ENCODE results near the gene NINJ2.

The NINJ2 gene

GRCh38 chr12:661720-662486 lies 1.3 kb downstream of the NINJ2 start:
- no peaks in the 10 kb centered on the region for H3K27me3 ChIP-seq
- H3K9ac ChIP-seq, result no peak overlapping the region
- no peak overlapping the region for H3K27ac ChIP-seq
- TF ChIP-seq Cebpa-rat (IDR thresholded peaks at IDR 0.05), result no peak
- H3K9me3 ChIP-seq, result no peaks in the 10 kb centered on the region
- peaks cover 20% of the 10 kb centered on the region for H3K4me1 ChIP-seq
- H4K20me1 ChIP-seq, result no peaks in the 10 kb centered on the region
- H3K36me3 ChIP-seq, result no peaks in the 10 kb centered on the region
- no peak overlapping the region for H3K4me2 ChIP-seq
- H3K4me3 ChIP-seq, result no peak overlapping the region

DNA sequence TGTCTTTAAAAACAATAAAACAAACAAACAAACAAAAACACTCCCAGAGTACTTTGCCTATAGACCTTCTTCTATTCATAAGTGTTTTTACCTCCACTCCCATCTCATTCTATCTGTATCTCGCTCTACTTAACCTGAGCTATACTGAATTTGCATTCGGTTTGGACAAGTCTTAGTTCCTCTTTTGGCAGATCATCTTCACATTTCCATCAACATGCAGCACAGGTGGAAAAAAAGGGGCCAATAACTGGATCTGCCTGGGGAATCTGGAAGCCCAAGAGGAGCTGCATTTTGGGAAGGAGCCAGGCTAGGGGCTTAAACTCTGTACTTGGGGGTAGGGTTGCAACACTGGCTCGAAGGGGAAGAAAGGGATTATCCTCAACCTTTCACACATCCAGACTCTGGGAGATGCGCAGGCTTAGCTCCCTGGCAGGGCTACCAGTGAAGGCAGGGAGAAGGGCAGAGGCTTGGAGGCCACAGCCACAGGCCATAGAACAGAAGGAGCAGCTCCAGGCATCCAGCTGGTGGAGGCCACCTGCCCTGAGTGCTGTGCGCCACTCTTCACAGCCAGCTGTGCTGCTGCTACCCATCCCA lies 4.1 kb downstream of the NINJ2 start:
- Histone ChIP-seq H3K4me2 (no peak overlapping the region), H3K4me3 (no peak overlapping the region), H3K36me3 (no peaks in the 10 kb centered on the region), H3K4me1 (peaks cover 11% of the 10 kb centered on the region), H3K9ac (no peak overlapping the region), H3K27me3 (no peaks in the 10 kb centered on the region), H4K20me1 (no peaks in the 10 kb centered on the region), H3K27ac (no peak overlapping the region), H3K9me3 (no peaks in the 10 kb centered on the region)
- no peak for TF ChIP-seq Cebpa-rat (IDR thresholded peaks at IDR 0.05)

DNA sequence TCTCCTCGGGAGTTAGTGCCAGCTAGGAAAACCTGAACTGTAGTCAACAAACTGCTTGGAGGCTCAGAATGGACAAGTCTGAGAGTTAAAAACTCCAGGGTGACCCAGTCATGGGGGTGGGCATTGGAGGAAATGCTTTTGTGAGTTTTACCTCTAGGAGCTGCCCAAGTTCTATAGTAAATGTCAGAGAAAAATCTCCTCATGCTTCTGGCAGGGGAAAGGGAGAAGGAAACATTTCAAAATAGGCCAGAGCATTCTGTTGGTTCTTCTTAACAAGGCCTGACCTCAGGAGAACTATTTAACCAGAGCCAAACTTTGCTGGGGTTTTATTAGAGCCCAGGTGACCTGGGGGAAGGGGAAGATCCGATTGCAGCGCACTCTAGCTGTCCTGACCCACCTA lies 12.3 kb downstream of the NINJ2 start:
- no peaks in the 10 kb centered on the region for H3K9me3 ChIP-seq
- H3K4me3 ChIP-seq, result no peak overlapping the region
- H3K27me3 ChIP-seq, result no peaks in the 10 kb centered on the region
- no peak overlapping the region for H3K27ac ChIP-seq
- H4K20me1 ChIP-seq, result no peaks in the 10 kb centered on the region
- no peak overlapping the region for H3K9ac ChIP-seq
- TF ChIP-seq Cebpa-rat (IDR thresholded peaks at IDR 0.05), result no peak
- H3K4me2 ChIP-seq, result no peak overlapping the region
- H3K4me1 ChIP-seq, result no peaks in the 10 kb centered on the region
- H3K36me3 ChIP-seq, result no peaks in the 10 kb centered on the region

GRCh38 chr12:647385-648085 lies 15.7 kb downstream of the NINJ2 start:
- H3K4me1 ChIP-seq, result peaks cover 19% of the 10 kb centered on the region
- no peak overlapping the region for H3K4me2 ChIP-seq
- no peaks in the 10 kb centered on the region for H4K20me1 ChIP-seq
- H3K27me3 ChIP-seq, result no peaks in the 10 kb centered on the region
- no peak overlapping the region for H3K9ac ChIP-seq
- no peaks in the 10 kb centered on the region for H3K9me3 ChIP-seq
- TF ChIP-seq Cebpa-rat (IDR thresholded peaks at IDR 0.05), result no peak
- H3K36me3 ChIP-seq, result no peaks in the 10 kb centered on the region
- no peak overlapping the region for H3K4me3 ChIP-seq
- no peak overlapping the region for H3K27ac ChIP-seq

DNA sequence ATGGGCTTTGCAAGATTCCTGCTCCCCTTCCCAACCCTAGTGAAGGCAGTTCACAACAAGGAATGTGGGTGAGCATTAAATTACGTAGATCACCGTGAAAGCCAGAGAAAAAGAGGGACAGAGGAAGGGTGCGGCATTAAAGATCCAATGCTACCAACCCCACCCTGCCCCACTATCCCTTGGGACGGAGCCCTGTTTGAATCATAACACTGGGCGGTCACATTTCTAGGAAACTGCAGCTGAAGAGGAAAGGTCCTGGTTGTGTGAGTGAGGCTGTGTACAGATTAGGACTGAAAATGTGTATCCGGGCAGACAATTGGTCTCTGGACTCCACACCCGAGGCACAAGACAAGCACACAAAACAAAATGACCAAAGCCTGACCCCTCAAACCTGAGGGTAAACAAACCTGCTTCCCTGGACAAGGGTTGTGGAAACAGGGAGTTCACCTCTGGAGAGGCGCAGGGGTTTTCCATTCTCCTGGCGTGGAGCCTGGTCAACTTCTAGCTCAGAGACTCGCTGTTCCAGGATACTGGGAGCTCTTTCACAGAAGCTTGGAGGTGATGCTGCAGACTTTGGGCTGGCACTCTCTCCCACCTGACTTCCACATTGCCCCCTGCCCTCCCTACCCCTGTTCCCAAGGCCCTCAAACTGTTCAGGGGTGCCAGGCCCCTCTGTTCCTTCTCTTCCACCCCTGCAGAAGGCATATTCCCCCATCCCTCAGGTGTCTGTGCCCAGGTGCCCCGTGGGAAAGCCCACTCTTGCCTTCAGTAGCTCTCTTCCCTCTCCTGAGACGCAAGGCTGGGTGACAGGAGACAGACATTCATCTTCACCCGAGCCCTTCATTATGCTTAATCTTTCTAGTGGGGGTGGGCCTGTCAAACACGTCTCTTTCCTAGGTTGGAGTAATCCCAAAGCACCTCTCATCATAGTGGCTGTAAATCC lies 16.5 kb downstream of the NINJ2 start:
- Histone ChIP-seq H3K4me3 (no peak overlapping the region), H3K4me2 (no peak overlapping the region), H3K4me1 (peaks cover 26% of the 10 kb centered on the region), H3K9me3 (no peaks in the 10 kb centered on the region), H3K27ac (no peak overlapping the region), H3K9ac (no peak overlapping the region), H4K20me1 (no peaks in the 10 kb centered on the region), H3K27me3 (no peaks in the 10 kb centered on the region), H3K36me3 (no peaks in the 10 kb centered on the region)
- TF ChIP-seq Cebpa-rat (IDR thresholded peaks at IDR 0.05), result no peak

DNA sequence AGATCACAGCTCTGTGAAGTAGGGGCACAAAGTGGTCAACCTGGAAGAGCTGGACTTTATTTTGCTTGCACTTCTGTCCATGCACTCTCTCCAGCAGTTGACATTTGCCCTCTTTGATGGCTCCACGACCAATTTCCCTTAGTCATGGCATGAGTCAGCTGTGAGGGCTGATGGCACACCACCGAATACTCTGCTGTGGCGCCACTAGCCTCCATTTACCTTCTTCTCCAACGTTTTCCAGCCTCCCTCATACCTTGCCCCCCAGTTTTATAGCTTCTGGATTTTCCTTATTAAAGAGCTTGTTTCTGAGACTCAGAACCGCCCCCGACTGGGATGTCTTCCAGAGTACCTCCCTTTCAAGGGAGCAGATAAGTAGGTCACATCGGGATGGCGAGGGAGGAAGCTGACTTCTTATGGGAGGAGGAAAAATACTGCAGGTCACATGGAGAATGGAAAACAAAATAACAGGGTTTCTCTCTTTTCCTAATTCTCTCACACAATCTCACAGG lies 17.6 kb downstream of the NINJ2 start:
- no peak overlapping the region for H3K9ac ChIP-seq
- no peaks in the 10 kb centered on the region for H3K9me3 ChIP-seq
- peaks cover 26% of the 10 kb centered on the region for H3K4me1 ChIP-seq
- no peak overlapping the region for H3K4me2 ChIP-seq
- H3K4me3 ChIP-seq, result no peak overlapping the region
- TF ChIP-seq Cebpa-rat (IDR thresholded peaks at IDR 0.05), result no peak
- no peaks in the 10 kb centered on the region for H3K27me3 ChIP-seq
- no peak overlapping the region for H3K27ac ChIP-seq
- H3K36me3 ChIP-seq, result no peaks in the 10 kb centered on the region
- no peaks in the 10 kb centered on the region for H4K20me1 ChIP-seq

DNA sequence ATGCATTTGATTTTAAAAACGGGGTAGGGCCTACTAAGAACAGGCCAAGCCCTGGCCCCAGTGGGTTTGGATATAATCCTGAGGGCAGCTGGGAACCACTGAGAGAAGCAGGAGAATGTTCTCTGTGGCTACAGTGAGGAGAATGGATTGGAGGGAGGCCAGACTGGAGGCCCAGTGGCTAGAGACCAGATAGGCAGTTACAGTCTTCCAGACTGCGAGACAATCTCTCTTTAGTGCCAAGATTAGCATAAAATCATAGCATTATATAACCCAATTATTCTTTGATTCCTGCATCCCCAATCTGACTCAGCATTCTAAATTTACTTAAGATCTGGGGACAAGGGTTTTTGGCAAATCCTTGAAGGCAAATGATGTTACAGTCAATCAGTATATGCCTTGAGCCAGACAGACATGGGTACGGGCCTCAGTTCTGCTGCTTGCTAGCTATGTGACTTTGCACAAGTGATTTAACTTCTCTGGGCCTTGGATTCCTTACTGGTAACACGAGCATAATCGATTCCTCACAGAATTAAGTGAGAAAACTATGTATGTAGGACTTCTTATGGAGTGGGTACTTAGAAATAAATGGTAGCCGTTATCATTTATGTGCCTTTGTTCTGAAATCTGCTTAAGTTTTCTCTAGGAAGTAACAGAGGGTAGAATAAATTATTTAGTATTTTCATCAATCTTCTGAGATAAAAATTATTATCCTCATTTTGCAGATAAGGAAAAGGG lies 18.3 kb downstream of the NINJ2 start:
- no peak for TF ChIP-seq Cebpa-rat (IDR thresholded peaks at IDR 0.05)
- Histone ChIP-seq H3K27ac (no peak overlapping the region), H3K4me1 (peaks cover 26% of the 10 kb centered on the region), H3K9ac (no peak overlapping the region), H3K4me3 (no peak overlapping the region), H3K9me3 (no peaks in the 10 kb centered on the region), H3K36me3 (no peaks in the 10 kb centered on the region), H4K20me1 (no peaks in the 10 kb centered on the region), H3K4me2 (no peak overlapping the region), H3K27me3 (no peaks in the 10 kb centered on the region)

- Histone ChIP-seq H3K4me2 (peak overlapping the region; percentile 89), H3K27ac (no peak overlapping the region), H3K36me3 (no peaks in the 10 kb centered on the region), H3K4me3 (peak overlapping the region; percentile 76), H3K4me1 (peaks cover 28% of the 10 kb centered on the region), H3K9ac (no peak overlapping the region; the same call in 1 of the 2 replicates), H4K20me1 (no peaks in the 10 kb centered on the region), H3K9me3 (no peaks in the 10 kb centered on the region), H3K27me3 (no peaks in the 10 kb centered on the region)
- TF ChIP-seq Cebpa-rat (IDR thresholded peaks at IDR 0.05), result no peak
These were observed 19.0 kb downstream of the NINJ2 start for GRCh38 chr12:644303-644639.
